ENCODE results near the gene PDE6G.

GRCh38 chr17:81662002-81662401 is 5.7 kb upstream of the PDE6G start:
- no peak for TF ChIP-seq FOXM1 (IDR thresholded peaks at IDR 0.05; ENCODE audit: borderline replicate concordance, low read depth)
- no peak for TF ChIP-seq TCF12 (IDR thresholded peaks at IDR 0.05; ENCODE audit: low read depth)
- no peak for TF ChIP-seq REST (IDR thresholded peaks at IDR 0.05; ENCODE audit: low read depth)
- TF ChIP-seq MAX (IDR thresholded peaks at IDR 0.05), result no peak
